NCI-H82 treated with DMSO at 0.1 percent for 48 hours (cell line): Measurements from ENCODE around the gene STXBP5L.
"Not testable (repeated sequence)": the region's sequence is repeated elsewhere in the genome, so short reads cannot be mapped to it uniquely, and the experiment has no call there.

Experiments used
- DNase-seq: peaks from one replicate; lab custom pipeline; 2025; ENCODE audit not compliant: unreplicated experiment; lab: John Stamatoyannopoulos, UW

Gene STXBP5L

DNA sequence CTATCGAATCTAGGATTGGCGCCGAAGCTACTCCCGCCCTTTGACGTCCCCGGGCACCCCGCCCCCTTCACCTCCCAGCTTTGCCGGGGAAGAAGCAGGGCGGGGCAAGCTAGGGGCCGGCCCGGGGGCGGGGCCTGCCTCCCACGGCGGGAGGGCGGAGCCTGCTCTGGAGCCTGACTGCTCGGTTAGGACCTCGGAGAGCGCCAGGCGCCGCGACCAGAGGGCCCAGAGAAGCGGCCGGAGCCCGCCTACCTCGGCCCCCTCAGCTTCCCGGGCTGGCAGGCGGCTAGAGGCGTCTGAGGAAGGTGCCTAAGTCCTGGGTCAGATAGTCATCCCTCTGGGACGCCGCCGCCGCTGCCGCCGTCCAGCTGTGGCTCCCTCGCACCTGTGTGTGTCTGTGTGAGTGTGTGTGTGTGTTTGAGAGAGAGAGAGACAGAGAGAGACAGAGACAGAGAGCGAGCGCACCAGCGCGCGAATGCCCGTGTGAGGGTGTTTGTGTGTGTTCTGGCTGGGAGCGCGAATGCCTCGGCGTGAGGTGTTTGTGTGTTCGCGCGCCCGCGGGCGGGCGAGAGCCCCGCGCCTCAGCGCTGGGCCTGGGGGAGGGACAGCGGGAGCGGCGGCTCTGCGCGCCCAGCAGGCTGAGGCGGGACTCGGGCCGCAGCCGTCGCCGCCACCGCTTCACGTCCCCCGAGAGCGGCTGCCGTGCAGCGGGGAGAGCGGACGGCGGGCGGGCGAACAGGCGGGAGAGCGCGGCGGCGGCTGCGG lies at the start of gene STXBP5L:
STXBP5L (plus strand) TSS at position 176 of the 765 bp plus-strand sequence. CDS start 1,374 bp downstream, outside the sequence.
- DNase-seq, result no peak

DNA sequence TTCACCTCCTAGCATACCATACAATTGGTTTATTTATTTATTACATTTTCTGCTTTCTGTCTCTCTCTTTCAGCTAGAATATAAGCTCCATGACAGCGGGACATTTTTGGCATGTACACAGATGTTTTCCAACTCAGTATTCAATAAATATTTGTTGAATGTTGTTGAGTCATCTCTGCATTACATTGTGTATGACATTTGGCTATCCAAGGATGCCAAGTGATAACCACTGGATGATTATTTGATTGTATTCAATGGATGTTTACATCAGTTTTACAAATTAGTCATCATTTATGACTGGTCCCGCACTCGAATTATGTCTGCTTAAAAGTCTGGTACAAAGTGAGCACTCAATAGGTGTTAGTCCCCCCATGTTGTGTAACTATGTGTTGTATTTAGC lies 49.5 kb upstream of the STXBP5L start:
- no peak for DNase-seq

DNA sequence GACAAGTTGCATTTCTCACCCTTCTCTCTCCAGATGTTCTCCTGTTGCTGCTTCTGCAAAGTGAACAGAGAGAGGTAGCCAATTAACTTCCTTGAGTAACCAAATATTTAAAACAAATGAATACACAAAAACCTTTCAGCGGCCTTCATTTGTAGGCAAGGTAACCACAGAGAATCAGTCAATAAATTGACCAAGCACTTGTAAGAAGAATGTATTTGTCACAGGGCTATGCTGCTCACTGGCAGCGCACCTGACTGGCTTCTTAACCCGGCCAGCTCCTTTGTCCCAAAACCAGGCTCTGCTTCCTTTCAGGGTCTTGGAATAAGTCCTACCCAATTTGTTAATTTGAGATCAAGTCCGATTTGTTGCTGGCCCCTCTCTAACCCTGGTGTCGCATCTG lies 43.5 kb upstream of the STXBP5L start:
- DNase-seq, result no peak

DNA sequence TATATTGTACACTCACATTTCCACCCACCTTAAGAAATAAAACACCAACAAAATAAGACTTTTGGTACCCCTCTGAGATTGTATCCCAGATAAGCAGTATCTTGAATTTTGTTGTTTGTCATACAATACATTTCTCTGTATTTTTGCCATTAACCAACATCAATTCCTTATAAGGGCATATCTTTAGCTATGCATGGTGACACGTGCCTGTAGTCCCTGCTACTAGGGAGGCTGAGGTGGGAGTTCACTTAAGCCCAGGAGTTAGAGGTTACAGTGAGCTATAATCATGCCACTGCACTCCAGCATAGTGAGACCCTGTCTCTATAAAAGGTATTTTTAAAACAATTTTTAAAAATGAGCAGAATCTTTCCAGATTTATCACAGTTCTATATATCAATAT lies 32.5 kb upstream of the STXBP5L start:
- DNase-seq, result no peak

DNA sequence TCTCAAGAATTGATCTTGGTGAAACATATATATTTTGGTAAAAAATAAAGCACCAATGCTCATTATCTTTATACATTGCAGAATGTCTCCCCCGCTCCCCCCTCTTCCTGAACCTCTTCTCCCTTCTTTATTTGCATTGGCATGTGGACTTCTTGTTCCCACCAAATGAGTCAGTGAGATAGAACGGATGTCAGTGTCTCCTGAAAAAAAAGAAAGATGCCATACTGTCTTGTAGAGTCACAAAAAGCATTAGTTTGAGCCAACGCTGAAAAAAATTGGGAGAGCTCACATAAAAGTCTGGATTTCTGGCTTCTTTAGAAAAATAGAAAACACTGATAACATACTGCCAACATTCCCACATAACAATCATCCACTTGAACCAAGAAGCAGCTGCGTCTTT lies 32.0 kb upstream of the STXBP5L start:
- no peak for DNase-seq

DNA sequence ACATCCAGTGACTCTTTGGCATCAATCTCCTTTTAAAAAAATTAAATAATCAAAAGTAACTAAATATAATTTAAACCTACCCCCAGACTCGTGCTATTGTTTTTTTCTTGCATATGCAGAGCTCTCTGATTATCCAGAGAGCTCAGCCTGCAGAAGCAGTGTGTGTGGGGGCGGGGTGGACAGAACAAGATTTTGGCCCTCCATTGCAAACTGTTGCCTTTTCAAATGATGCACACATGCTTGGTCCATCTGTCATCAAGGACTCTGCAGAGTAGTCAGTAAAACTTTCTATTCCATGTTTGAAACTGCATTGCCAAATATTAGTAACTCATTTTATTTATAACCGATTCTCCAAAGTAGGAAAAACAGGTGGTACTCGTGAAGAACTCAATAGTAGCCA lies 28.6 kb upstream of the STXBP5L start:
- DNase-seq, result no peak

DNA sequence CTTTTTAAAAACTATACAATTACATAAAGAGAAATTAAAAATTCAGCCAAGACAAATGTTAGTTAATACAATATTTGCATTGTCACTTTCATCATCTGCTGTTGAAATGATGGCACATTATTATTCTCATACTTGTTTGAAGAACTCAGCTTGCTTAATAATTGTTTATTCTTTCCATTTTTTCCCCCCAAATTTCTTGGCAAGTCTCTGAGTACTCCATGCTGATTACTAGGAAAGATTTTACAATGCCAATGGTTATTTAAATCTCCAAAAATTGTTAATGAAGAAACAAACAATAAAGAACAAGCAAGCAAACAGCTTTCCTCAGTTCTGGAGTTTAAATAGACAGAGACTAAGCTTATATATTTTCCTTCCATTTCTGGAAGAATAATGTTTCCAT lies 15.1 kb upstream of the STXBP5L start:
- DNase-seq, result no peak

DNA sequence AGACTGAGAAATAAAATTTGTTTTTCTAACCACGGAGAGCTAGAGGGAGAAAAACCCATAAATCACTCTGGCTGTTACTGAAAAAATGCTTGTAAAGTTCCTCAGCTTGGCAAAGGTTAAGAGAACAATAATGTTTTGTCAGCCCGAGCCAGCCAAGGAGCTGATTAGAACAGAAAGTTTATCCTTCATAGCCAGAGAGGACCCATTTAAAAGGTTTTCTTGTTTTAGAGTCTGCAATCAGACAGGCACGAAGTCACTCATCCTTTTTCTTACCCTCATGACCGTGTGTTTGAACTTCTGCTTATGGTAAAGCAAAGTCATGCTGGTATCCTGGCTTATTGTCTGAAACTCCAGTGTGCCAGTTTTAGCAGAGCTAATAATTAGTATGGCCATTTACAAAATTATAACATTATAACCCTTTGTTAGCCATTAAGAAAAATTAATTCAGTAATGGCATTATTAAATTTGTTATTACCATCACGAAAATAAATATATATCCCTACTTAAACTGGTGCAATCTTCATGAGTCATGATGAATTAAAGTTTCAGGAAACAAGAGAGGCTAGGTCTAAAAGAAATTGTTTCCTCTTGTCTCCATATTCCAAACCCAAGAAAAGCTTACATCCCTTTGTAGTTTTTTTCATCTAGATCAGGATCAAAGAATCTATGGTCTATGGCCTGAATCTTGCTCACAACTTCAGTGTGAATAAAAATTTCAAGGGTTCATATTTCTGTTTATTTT lies 13.5 kb upstream of the STXBP5L start:
- DNase-seq, result no peak

DNA sequence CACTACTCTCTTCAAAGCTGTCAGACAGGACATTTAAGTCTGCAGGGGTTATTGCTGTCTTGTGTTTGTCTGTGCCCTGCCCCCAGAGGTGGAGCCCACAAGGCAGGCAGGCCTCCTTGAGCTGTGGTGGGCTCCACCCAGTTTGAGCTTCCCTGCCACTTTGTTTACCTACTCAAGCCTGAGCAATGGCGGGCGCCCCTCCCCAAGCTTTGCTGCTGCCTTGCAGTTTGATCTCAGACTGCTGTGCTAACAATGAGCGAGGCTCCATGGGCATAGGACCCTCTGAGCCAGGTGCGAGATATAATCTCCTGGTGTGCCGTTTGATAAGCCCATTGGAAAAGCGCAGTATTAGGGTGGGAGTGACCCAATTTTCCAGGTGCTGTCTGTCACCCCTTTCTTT lies 6.3 kb upstream of the STXBP5L start:
- not testable (repeated sequence) for DNase-seq

DNA sequence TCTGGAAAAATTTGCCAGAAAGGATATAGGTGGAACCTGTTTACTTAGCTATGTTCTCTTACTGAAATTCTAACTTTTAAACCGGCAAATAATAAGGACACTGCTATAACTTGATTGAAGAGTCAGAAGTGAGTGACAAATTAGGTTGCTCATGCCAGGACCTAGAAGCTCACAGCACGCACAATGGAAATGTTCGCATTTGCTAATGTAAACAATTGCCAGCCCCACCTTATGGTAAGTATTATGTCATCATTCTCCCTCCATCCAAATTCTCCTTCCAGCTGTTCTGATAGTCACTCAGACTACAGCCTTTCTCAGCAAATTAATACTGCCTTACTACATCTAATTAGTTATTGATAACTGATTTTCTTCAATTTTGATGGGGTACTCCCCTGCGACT lies 4.8 kb upstream of the STXBP5L start:
- DNase-seq, result no peak

DNA sequence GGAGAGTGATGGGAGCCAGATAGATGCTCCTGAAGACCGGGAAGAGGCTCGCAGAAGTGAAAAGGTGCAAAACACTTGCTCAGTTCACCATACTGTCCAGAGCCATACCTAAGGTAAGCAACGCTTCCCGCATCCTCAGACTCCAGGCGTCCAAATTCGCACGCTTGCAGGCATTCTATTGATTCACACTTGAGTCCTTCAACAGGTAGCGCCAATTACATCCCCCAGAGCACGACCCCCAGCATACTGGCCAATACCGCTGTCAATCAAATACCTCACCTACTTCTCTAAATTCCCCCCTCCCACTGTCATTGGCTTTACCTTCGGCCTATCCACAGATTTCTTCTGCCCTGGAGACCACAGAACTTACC lies 361 bp upstream of the STXBP5L start:
- peak; percentile 99 for DNase-seq

DNA sequence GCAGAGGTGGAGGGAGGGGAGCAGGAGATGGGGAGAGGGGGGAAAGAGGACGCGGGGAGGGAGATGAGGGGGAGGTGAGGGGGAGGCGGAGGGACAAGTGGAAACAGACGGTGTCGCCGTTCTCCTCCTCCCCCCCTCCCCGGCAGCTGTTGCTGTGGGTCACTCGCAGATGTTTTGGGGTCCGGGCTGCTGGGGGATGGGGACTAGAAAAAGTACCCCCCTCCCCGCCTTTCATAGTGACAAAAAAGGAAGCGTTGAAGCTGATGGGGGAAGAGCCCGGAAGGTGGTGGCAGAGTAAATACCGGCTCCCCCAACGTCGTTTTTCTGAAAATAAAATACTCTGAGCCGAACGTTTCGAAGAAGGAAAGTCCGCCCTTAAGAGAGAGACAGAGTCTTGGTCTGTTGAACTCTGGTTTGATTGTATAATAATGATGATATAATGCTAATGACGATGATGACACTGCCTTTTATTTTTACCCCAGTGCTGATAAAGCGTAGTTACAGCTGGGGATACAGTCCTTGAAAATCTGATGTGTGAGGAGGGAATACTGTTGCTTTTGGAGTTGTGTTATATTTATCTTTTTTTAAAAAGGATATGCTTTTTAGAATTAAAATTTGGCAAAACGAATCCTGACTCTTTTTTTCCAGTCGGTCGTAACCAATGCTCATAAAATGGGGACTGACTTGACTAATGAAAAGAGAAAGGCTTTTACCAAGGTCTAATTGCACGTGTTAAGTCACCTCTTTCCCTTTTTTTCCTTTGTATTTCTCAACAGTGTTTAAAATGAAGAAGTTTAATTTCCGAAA lies 993 bp downstream of the STXBP5L start:
- peak; percentile 38 for DNase-seq

DNA sequence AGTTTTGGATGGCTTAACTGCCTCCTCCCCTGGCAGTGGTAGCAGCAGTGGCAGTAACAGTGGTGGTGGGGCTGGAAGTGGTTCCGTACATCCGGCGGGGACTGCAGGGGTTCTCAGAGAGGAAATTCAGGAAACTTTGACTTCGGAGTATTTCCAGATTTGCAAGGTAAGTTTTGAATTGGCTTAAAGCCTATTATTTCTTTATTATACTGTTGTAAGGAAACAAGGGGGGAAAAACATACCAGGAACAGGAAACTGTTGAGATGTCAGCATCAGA lies 1.5 kb downstream of the STXBP5L start:
- DNase-seq, result no peak

DNA sequence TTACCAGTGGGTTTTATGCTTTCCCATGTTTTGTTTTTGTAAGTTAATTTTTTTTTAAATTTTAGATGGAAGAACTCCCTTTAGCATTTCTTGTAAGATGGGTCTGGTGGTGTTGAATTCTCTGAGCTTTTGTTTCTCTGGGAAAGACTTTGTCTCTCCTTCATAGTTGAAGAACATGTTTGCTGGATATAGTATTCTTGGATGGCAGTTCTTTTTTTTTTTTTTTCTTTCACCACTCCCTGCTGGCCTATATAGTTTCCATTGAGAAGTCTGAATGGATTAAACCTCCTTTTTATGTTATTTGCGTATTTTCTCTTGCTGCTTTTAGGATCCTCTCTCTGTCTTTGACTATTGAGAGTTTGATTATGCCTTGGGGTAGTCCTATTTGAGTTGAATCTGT lies 18.1 kb downstream of the STXBP5L start:
- DNase-seq, result no peak

DNA sequence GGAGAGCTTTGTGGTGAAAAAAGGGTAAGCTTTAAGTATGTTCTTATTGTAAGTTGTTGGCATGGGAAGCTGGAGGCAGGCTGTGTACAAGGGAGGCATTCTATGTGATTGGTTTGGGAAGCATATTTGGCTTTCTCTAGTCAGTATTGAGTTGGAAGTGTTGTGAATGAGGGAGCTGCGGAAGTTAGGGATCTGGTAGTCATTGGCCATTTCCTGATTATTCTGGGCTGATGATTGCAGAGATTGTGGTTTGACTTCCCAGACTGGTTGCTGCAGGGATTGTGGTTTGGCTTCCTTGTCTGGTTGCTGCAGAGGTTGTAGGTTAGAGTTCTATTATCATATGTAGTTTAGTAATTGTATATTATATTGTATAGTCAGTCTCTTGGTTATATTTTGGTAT lies 21.0 kb downstream of the STXBP5L start:
- no peak for DNase-seq

DNA sequence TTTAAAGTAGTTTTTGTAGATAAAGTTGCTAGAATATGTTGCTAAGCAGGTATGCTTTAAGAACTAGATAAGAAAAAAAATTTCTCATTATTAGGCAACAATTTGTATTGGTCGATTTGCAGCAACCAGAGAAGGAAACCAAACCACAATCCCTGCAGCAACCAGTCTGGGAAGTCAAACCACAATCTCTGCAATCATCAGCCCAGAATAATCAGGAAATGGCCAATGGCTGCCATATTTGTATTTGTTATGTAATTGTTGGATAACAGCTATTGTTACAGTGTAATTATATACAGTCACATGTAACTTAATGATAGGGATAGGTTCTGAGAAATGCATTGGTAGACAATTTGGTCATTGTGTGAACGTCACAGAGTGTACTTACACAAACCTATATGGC lies 23.6 kb downstream of the STXBP5L start:
- no peak for DNase-seq

DNA sequence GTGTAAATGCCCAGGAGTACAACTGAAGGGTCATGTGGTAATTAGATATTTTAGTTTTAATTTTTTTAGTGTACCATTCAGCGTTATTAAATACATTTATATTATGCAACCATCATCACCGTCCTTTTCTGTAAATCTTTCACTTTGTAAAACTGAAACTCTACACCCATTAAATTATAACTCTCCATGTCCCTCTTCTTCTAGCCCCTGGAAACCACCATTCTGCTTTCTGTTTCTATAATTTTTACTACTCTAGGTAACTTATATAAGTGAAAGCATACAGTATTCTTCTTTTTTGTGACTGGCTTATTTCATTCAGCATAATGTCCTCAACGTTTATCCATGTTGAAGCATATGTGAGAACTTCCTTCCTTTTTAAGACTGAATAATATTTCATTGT lies 48.1 kb downstream of the STXBP5L start:
- DNase-seq, result no peak

DNA sequence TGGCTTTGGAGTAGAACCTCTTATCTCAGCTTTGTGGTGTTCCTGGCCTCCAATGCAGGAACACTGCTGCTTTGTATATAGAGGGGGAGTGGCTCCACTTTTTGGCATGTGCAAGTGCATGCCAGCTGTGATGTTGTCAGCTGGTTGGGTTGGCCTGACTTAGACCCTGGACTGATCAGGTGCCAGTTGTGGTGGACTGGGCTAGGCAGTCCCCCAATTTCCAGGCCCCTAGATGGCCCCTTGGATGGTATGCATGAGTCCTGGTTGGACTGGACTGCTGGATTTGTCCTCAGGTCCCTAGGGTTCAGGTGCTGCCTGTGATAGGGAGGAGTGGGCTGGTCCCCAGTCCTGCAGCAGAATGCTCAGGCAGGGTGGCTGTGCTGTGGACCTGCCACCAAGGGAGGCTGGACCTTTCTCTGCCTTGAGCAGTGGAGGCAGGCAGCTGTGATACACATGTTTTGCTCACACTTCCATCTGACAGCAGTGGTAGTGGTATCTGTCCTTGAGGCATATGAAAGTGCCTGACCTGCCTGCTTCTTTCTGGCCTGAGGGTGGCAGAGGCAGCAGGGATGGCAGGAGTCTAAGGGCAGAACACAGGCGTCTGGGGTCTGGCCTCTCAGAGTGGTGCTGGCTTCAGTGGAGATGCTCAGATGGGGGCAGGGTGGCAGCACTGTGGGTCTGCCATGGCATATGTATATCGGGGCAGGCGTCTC lies 74.8 kb downstream of the STXBP5L start:
- no peak for DNase-seq

DNA sequence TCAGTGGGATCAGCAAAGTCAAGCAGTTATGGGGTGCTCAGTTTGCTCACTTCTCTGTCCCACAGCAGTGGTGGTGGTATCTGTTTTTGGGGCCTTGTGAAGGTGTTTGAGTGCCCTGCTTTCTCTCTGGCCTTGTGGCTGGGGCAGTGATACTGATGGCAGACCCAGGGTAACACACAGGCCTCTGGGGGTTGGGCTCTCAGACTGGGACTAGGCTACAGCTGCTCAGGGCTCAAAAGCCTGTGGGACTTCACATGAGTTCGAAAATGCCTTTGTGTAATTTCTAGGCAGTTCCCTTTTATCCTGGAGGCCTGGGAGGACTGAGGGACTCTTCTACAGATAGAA lies 75.3 kb downstream of the STXBP5L start:
- no peak for DNase-seq

DNA sequence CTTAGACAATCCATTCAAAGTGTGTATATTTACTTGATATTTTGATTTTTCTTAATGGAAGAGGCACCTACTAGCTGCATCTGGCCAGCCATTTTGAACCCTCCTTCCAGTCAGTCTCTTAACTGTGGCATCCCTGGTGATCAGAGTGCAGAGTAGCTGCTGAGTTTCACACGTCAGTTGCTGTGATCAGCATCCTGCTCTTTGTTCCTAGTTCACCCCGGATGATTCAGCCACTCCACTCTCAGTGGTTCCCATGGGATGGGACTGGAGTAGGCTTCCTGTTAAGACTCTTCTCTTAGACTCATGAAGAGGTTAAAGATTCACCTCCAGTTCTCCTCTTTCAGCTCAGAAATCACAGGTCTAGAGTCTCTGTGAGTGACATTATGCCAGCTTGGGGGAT lies 75.8 kb downstream of the STXBP5L start:
- no peak for DNase-seq

DNA sequence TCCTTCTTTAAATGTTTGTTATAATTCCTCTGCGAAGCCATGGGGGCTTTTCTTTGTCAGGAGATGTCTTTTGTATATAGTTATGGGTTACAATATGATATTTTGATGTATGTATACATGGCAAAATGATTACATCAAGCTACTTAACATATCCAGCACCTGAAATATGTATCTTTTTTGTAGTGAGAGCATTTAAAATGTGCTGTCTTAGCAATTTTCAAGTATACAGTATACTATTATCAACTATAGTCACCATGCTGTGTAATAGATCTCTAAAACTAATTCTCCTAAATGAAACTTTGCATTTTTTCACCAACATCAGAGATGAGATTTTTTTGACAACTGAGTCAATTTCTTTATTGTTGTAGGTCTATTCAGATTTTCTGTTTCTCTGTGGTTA lies 77.2 kb downstream of the STXBP5L start:
- no peak for DNase-seq

DNA sequence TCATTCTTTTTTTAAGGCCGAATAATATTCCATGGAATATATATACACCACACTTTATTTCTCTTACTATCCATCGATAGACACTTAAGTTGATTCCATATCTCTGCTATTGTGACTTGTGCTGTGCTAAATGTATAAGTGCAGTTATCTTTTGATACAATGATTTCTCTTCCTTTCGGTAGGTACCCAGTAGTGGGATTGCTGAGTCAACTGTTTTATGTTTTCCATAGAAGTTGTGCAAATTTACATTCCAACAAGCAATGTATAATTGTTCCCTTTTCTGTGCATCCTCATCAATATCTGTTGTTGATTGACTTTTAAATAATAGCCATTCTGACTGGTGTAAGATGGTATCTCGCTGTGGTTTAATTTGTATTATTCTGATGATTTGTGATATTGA lies 81.0 kb downstream of the STXBP5L start:
- no peak for DNase-seq
